ENCODE measurements around the gene ANK3. TPM values are rescaled to one million over a fixed set of nuclear protein-coding genes. Genes with fewer than 3 reads are reported as not detected.

The ANK3 gene
- polyA plus RNA-seq, 1 donor (not counting 4 experiments of a cell fraction or from before 2014, with no cell fraction given), result 8.3 TPM

DNA sequence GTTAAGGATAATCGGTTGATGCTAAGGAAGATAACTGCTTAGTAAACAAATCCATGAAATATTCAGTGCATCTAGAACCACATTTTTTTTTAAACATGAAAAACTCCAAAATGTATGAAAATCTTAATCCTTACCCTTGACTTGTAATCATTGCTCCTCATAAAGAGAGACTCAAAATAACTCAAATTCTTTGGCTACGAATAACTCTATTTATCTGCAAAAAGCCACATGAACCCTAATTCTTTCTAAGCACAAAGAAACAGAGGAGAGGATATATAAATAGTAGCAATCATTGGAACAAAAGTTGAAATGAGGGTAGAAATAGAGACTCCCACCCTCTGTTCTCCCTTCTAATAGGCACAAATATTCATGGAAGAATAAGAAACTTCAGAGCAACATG is 40.2 kb downstream of the ANK3 start:
- no peaks in the 10 kb centered on the region for H3K79me2 ChIP-seq (ENCODE audit: control insufficient read depth, insufficient read depth, low read length)
- no peak overlapping the region for H3K9ac ChIP-seq (ENCODE audit: control insufficient read depth, extremely low read depth, insufficient read depth, low read length)
- H3K4me3 ChIP-seq (ENCODE audit: control insufficient read depth in 2 of 3, extremely low read depth in 1 of 3, insufficient read depth in 2 of 3, low read depth in 1 of 3, low read length in 3 of 3), result no peak overlapping the region
- no peaks in the 10 kb centered on the region for H3K9me3 ChIP-seq (ENCODE audit: control insufficient read depth, low read depth, low read length)
- no peaks in the 10 kb centered on the region for H3K36me3 ChIP-seq (ENCODE audit: control insufficient read depth in 2 of 2, extremely low read depth in 1 of 2, insufficient read depth in 2 of 2, low read length in 2 of 2)
- H3K27me3 ChIP-seq (ENCODE audit: control insufficient read depth, extremely low read depth, insufficient read depth, low read length), result no peaks in the 10 kb centered on the region
- no peaks in the 10 kb centered on the region for H3K4me1 ChIP-seq (ENCODE audit: control insufficient read depth, extremely low read depth, insufficient read depth, low read length)
- FAIRE-seq, result no peak
- no peak for DNase-seq (ENCODE audit: low read depth, low spot score)
- H2AFZ ChIP-seq (ENCODE audit: control insufficient read depth, low read length), result no peak overlapping the region
- dilution Hi-C loops (cut with MboI; ENCODE audit: extremely low pct_ligation_motif_present, low sequenced_read_pairs), result no loop called here
- H3K4me2 ChIP-seq (ENCODE audit: control insufficient read depth, extremely low read depth, insufficient read depth, low read depth, low read length), result no peak overlapping the region
- no peak overlapping the region for H3K27ac ChIP-seq (ENCODE audit: control insufficient read depth, insufficient read depth, low read length)
- no peaks in the 10 kb centered on the region for H4K20me1 ChIP-seq (ENCODE audit: control insufficient read depth, extremely low read depth, insufficient read depth, low read length)
- TF ChIP-seq EZH2 (IDR thresholded peaks at IDR 0.05; ENCODE audit: low read length) (no peak), CTCF (optimal IDR thresholded peaks at IDR 0.05 in 1 of 3, IDR thresholded peaks at IDR 0.05 in 1 of 3, conservative IDR thresholded peaks at IDR 0.05 in 1 of 3; ENCODE audit: extremely low read depth in 1 of 3, insufficient read depth in 2 of 3, low read length in 3 of 3) (no peak)
- H3K9me1 ChIP-seq (ENCODE audit: control insufficient read depth, extremely low read depth, insufficient read depth, low read length), result no peaks in the 10 kb centered on the region

GRCh38 chr10:60348982-60349381 is 40.7 kb downstream of the ANK3 start:
- no peaks in the 10 kb centered on the region for H3K9me3 ChIP-seq (ENCODE audit: control insufficient read depth, low read depth, low read length)
- peak; percentile 43 for FAIRE-seq

More at GRCh38 chr10:60348982-60349381, 40.7 kb downstream of the ANK3 start:
- TF ChIP-seq CTCF (optimal IDR thresholded peaks at IDR 0.05 in 1 of 3, IDR thresholded peaks at IDR 0.05 in 1 of 3, conservative IDR thresholded peaks at IDR 0.05 in 1 of 3; ENCODE audit: extremely low read depth in 1 of 3, insufficient read depth in 2 of 3, low read length in 3 of 3) (no peak), EZH2 (IDR thresholded peaks at IDR 0.05; ENCODE audit: low read length) (no peak)
- Histone ChIP-seq H3K27me3 (ENCODE audit: control insufficient read depth, extremely low read depth, insufficient read depth, low read length) (no peaks in the 10 kb centered on the region), H3K36me3 (ENCODE audit: control insufficient read depth in 2 of 2, extremely low read depth in 1 of 2, insufficient read depth in 2 of 2, low read length in 2 of 2) (no peaks in the 10 kb centered on the region), H3K9ac (ENCODE audit: control insufficient read depth, extremely low read depth, insufficient read depth, low read length) (no peak overlapping the region), H3K4me2 (ENCODE audit: control insufficient read depth, extremely low read depth, insufficient read depth, low read depth, low read length) (no peak overlapping the region), H3K27ac (ENCODE audit: control insufficient read depth, insufficient read depth, low read length) (no peak overlapping the region), H3K4me1 (ENCODE audit: control insufficient read depth, extremely low read depth, insufficient read depth, low read length) (no peaks in the 10 kb centered on the region), H3K4me3 (ENCODE audit: control insufficient read depth in 2 of 3, extremely low read depth in 1 of 3, insufficient read depth in 2 of 3, low read depth in 1 of 3, low read length in 3 of 3) (no peak overlapping the region), H4K20me1 (ENCODE audit: control insufficient read depth, extremely low read depth, insufficient read depth, low read length) (no peaks in the 10 kb centered on the region), H2AFZ (ENCODE audit: control insufficient read depth, low read length) (no peak overlapping the region), H3K9me1 (ENCODE audit: control insufficient read depth, extremely low read depth, insufficient read depth, low read length) (no peaks in the 10 kb centered on the region), H3K79me2 (ENCODE audit: control insufficient read depth, insufficient read depth, low read length) (no peaks in the 10 kb centered on the region)
- no peak for DNase-seq (ENCODE audit: low read depth, low spot score)
- dilution Hi-C loops (cut with MboI; ENCODE audit: extremely low pct_ligation_motif_present, low sequenced_read_pairs), result no loop called here

Data from keratinocyte (primary cell).